Fibroblast of lung (primary cell): ENCODE measurements around the gene BRAF. TPM values are rescaled to one million over a fixed set of nuclear protein-coding genes. Genes with fewer than 3 reads are reported as not detected.
A peak's percentile ranks its signal among the peaks of the same experiment; 100 is the strongest.
"Not testable (repeated sequence)": the region's sequence is repeated elsewhere in the genome, so short reads cannot be mapped to it uniquely, and the experiment has no call there.

Experiments
- DNase-seq, 2 donors: peaks; one replicate each; pipeline versions ENCODE4 v3.0.0 to v3.0.0-alpha.2; 2010; ENCODE audit warnings: low read depth in 2 of 2
- H2AFZ ChIP-seq: 2 replicates; pipeline ENCODE4 v1.5.1; 2012; ENCODE audit warnings: low read length, control low read depth, inconsistent platforms
- H3K27ac ChIP-seq: 2 replicates; pipeline ENCODE4 v1.5.1; 2011; ENCODE audit warnings: low read length, control low read depth; ENCODE audit not compliant: insufficient read depth
- H3K27me3 ChIP-seq: 2 replicates; pipeline ENCODE4 v1.5.1; 2011; ENCODE audit warnings: mild to moderate bottlenecking, low read length; ENCODE audit not compliant: control insufficient read depth, insufficient read depth
- H3K36me3 ChIP-seq: 2 replicates; pipeline ENCODE4 v1.5.1; 2011; ENCODE audit warnings: low read length; ENCODE audit not compliant: control insufficient read depth, insufficient read depth
- H3K4me1 ChIP-seq: 2 replicates; pipeline ENCODE4 v1.5.1; 2011; ENCODE audit warnings: low read length; ENCODE audit not compliant: control insufficient read depth, insufficient read depth; ENCODE audit errors: extremely low read depth
- H3K4me2 ChIP-seq: 2 replicates; pipeline ENCODE4 v1.5.1; 2011; ENCODE audit warnings: low read length, control low read depth; ENCODE audit not compliant: insufficient read depth; ENCODE audit errors: extremely low read depth
- H3K4me3 ChIP-seq, 4 experiments: fragments of 200-600 bp in 1 of 4; sonication (generic) in 1 of 4; replicated peaks in 1 of 4; 2 replicates each; pipeline ENCODE4 v1.5.1; 2011 to 2016; ENCODE audit warnings: low read length in 4 of 4, low read depth in 3 of 4, mild to moderate bottlenecking in 3 of 4, control low read depth in 2 of 4, inconsistent platforms in 1 of 4, mixed read lengths in 1 of 4; ENCODE audit not compliant: insufficient read depth in 1 of 4; ENCODE audit errors: control extremely low read depth in 1 of 4
- H3K79me2 ChIP-seq: 2 replicates; pipeline ENCODE4 v1.5.1; 2012; ENCODE audit warnings: mild to moderate bottlenecking, low read length, inconsistent platforms; ENCODE audit not compliant: control insufficient read depth, insufficient read depth
- H3K9ac ChIP-seq: 2 replicates; pipeline ENCODE4 v1.5.1; 2011; ENCODE audit warnings: mild to moderate bottlenecking, low read length, control low read depth; ENCODE audit not compliant: insufficient read depth
- H3K9me3 ChIP-seq: 2 replicates; pipeline ENCODE4 v1.5.1; 2012; ENCODE audit warnings: low read depth, low read length; ENCODE audit not compliant: control insufficient read depth, insufficient read depth
- H4K20me1 ChIP-seq: 2 replicates; pipeline ENCODE4 v1.5.1; 2011; ENCODE audit warnings: low read length; ENCODE audit not compliant: control insufficient read depth, insufficient read depth; ENCODE audit errors: extremely low read depth
- CTCF ChIP-seq, 2 donors: IDR thresholded peaks in 1 of 2; conservative IDR thresholded peaks in 1 of 2; 1 replicate in 1 of 2; 2 replicates in 1 of 2; pipeline ENCODE4 v1.5.1; 2011 to 2012; ENCODE audit warnings: low read length in 2 of 2, control low read depth in 1 of 2, inconsistent platforms in 1 of 2, low read depth in 1 of 2, mild to moderate bottlenecking in 1 of 2
- EZH2 ChIP-seq: IDR thresholded peaks from 2 replicates; pipeline ENCODE4 v1.5.1; 2012; ENCODE audit warnings: low read length, control low read depth, mild to moderate bottlenecking; ENCODE audit errors: missing control alignments
- polyA plus RNA-seq, 2 donors: library from polyadenylated mRNA; depleted of rRNA in 1 of 2; stranded (reverse) in 1 of 2; unstranded in 1 of 2; fragments of >200 nt; gene quantifications; 2 replicates each; pipeline ENCODE4 v1.2.1, GENCODE V29; 2011 to 2012; ENCODE audit warnings: missing spikeins in 1 of 2
- total RNA-seq: library from RNA; depleted of rRNA; stranded (reverse); fragments of >200 nt; gene quantifications from 2 replicates; pipeline ENCODE4 v1.2.1, GENCODE V29; 2014

Gene BRAF
- total and polyA plus RNA-seq, 2 donors (not counting 1 experiment from before 2014, with no cell fraction given) = 21.1 to 23.1 TPM

- Histone ChIP-seq H3K27me3 (no peaks in the 10 kb centered on the region), H3K27ac (no peak overlapping the region), H3K79me2 (no peaks in the 10 kb centered on the region), H3K36me3 (no peaks in the 10 kb centered on the region), H3K9ac (no peak overlapping the region), H3K9me3 (no peaks in the 10 kb centered on the region), H3K4me3 (no peak overlapping the region), H3K4me2 (no peak overlapping the region), H2AFZ (no peak overlapping the region), H3K4me1 (no peaks in the 10 kb centered on the region), H4K20me1 (no peaks in the 10 kb centered on the region)
- DNase-seq = peak; percentile 11 to 30
- TF ChIP-seq CTCF (conservative IDR thresholded peaks at IDR 0.05 in 1 of 2, IDR thresholded peaks at IDR 0.05 in 1 of 2; ENCODE audit: low read depth in 1 of 2, low read length in 2 of 2) (no peak), EZH2 (no peak)
These were observed 205.0 kb downstream of the BRAF start for GRCh38 chr7:140719721-140720120.

GRCh38 chr7:140714331-140715040 lies 210.2 kb downstream of the BRAF start:
- no peak overlapping the region for H2AFZ ChIP-seq
- no peaks in the 10 kb centered on the region for H3K4me1 ChIP-seq
- H4K20me1 ChIP-seq = no peaks in the 10 kb centered on the region
- no peaks in the 10 kb centered on the region for H3K9me3 ChIP-seq
- no peak overlapping the region for H3K27ac ChIP-seq
- DNase-seq = no peak
- H3K9ac ChIP-seq = no peak overlapping the region
- no peak overlapping the region for H3K4me3 ChIP-seq
- no peak overlapping the region for H3K4me2 ChIP-seq
- no peaks in the 10 kb centered on the region for H3K36me3 ChIP-seq
- no peaks in the 10 kb centered on the region for H3K79me2 ChIP-seq
- no peaks in the 10 kb centered on the region for H3K27me3 ChIP-seq
- TF ChIP-seq EZH2 (no peak), CTCF (conservative IDR thresholded peaks at IDR 0.05 in 1 of 2, IDR thresholded peaks at IDR 0.05 in 1 of 2; ENCODE audit: low read depth in 1 of 2, low read length in 2 of 2) (no peak)

- H2AFZ ChIP-seq, DNase-seq, H3K36me3 ChIP-seq, H4K20me1 ChIP-seq, H3K79me2 ChIP-seq, H3K4me3 ChIP-seq, H3K9me3 ChIP-seq, H3K27ac ChIP-seq, H3K27me3 ChIP-seq, H3K9ac ChIP-seq, H3K4me1 ChIP-seq, H3K4me2 ChIP-seq: not testable (repeated sequence)
These were observed 212.3 kb downstream of the BRAF start for GRCh38 chr7:140712392-140712791.

GRCh38 chr7:140708764-140709163 lies 216.0 kb downstream of the BRAF start:
- H3K4me1 ChIP-seq, H3K4me3 ChIP-seq, H4K20me1 ChIP-seq, H3K27ac ChIP-seq, H3K9me3 ChIP-seq, DNase-seq, H3K79me2 ChIP-seq, H3K4me2 ChIP-seq, H3K9ac ChIP-seq, H2AFZ ChIP-seq, H3K27me3 ChIP-seq, H3K36me3 ChIP-seq: not testable (repeated sequence)
